WTC11 (cell line): ENCODE measurements around the gene VCX2.

Source experiments
- AFF4 ChIP-seq: sonication (generic); formaldehyde crosslinking; IDR thresholded peaks from 2 replicates; pipeline ENCODE4 v1.8.1; 2023; ENCODE audit warnings: mild to moderate bottlenecking, missing genetic modification reagents, borderline replicate concordance
- CREB1 ChIP-seq: sonication (generic); formaldehyde crosslinking; IDR thresholded peaks from 2 replicates; pipeline ENCODE4 v1.8.0; 2023; ENCODE audit warnings: mild to moderate bottlenecking, missing genetic modification reagents
- CREM ChIP-seq: sonication (generic); formaldehyde crosslinking; IDR thresholded peaks from 2 replicates; pipeline ENCODE4 v1.8.1; 2022; ENCODE audit warnings: mild to moderate bottlenecking, missing genetic modification reagents, moderate library complexity
- CTCF ChIP-seq: fragments of 200-600 bp; IDR thresholded peaks from 2 replicates; pipeline ENCODE4 v1.8.0; 2022; ENCODE audit warnings: antibody characterized with exemption
- GABPB1 ChIP-seq: sonication (generic); formaldehyde crosslinking; IDR thresholded peaks from 2 replicates; pipeline ENCODE4 v1.8.1; 2023; ENCODE audit warnings: mild to moderate bottlenecking, missing genetic modification reagents
- ZNF138 ChIP-seq: sonication (generic); formaldehyde crosslinking; conservative IDR thresholded peaks from 2 replicates; pipeline ENCODE4 v1.8.1; 2022; ENCODE audit warnings: mild to moderate bottlenecking, moderate library complexity, missing genetic modification reagents
- ZNF512 ChIP-seq: sonication (generic); formaldehyde crosslinking; IDR thresholded peaks from 2 replicates; pipeline ENCODE4 v1.8.1; 2022; ENCODE audit warnings: missing genetic modification reagents, borderline replicate concordance

GRCh38 chrX:8190341-8190830, 19.3 kb upstream of the VCX2 start:
- TF ChIP-seq CTCF (no peak), ZNF138 (no peak), CREB1 (no peak), ZNF512 (CRISPR knock-in tag) (no peak), CREM (CRISPR knock-in tag) (no peak), AFF4 (no peak), GABPB1 (CRISPR knock-in tag) (no peak)
